SKM-1 (cell line): ENCODE data around the gene PRKAG2.

ENCODE experiments used
- DNase-seq: peaks from one replicate; lab custom pipeline; 2025; ENCODE audit not compliant: unreplicated experiment; lab: John Stamatoyannopoulos, UW

The PRKAG2 gene

GRCh38 chr7:151699928-151700319 lies 177.0 kb downstream of the PRKAG2 start:
- no peak for DNase-seq

GRCh38 chr7:151699147-151699927 lies 177.6 kb downstream of the PRKAG2 start:
- DNase-seq: no peak

- DNase-seq: no peak
Measured at GRCh38 chr7:151697942-151698341, 179.0 kb downstream of the PRKAG2 start.

- DNase-seq: no peak
Measured at GRCh38 chr7:151697515-151697895, 179.4 kb downstream of the PRKAG2 start.

- no peak for DNase-seq
Measured at GRCh38 chr7:151696721-151697514, 180.0 kb downstream of the PRKAG2 start.

GRCh38 chr7:151695951-151696541 lies 180.9 kb downstream of the PRKAG2 start:
- DNase-seq: no peak

GRCh38 chr7:151694828-151695580 lies 181.9 kb downstream of the PRKAG2 start:
- no peak for DNase-seq

- no peak for DNase-seq
Measured at GRCh38 chr7:151694441-151694827, 182.5 kb downstream of the PRKAG2 start.

- DNase-seq: no peak
Measured at GRCh38 chr7:151693140-151693539, 183.8 kb downstream of the PRKAG2 start.

GRCh38 chr7:151692721-151693120 lies 184.2 kb downstream of the PRKAG2 start:
- DNase-seq: no peak

- DNase-seq: no peak
Measured at GRCh38 chr7:151691449-151691848, 185.5 kb downstream of the PRKAG2 start.

- DNase-seq: no peak
Measured at GRCh38 chr7:151690606-151691005, 186.3 kb downstream of the PRKAG2 start.

GRCh38 chr7:151689196-151689971 lies 187.5 kb downstream of the PRKAG2 start:
- DNase-seq: no peak

GRCh38 chr7:151688236-151688780 lies 188.6 kb downstream of the PRKAG2 start:
- no peak for DNase-seq

GRCh38 chr7:151687523-151688235 lies 189.2 kb downstream of the PRKAG2 start:
- DNase-seq: no peak

- no peak for DNase-seq
Measured at GRCh38 chr7:151686826-151687225, 190.1 kb downstream of the PRKAG2 start.

- no peak for DNase-seq
Measured at GRCh38 chr7:151686016-151686766, 190.7 kb downstream of the PRKAG2 start.

- DNase-seq: no peak
Measured at GRCh38 chr7:151684408-151685175, 192.3 kb downstream of the PRKAG2 start.
